Esophagus muscularis mucosa (tissue), 3 donors: ENCODE results near the gene GSTM5.

ENCODE experiments used
- CTCF ChIP-seq, 3 experiments: fragments of 200-600 bp in 2 of 3; fragments of 450-650 bp in 1 of 3; sonication (generic) in 2 of 3; IDR thresholded peaks; one replicate each; pipeline ENCODE4 v1.5.1; 2017 to 2019; ENCODE audit warnings: antibody characterized with exemption in 3 of 3, mild to moderate bottlenecking in 2 of 3, moderate library complexity in 1 of 3
- POLR2A ChIP-seq: fragments of 450-650 bp; IDR thresholded peaks from one replicate; pipeline ENCODE4 v1.6.1; 2017; ENCODE audit warnings: antibody characterized with exemption, moderate library complexity, mild to moderate bottlenecking, low read depth

DNA sequence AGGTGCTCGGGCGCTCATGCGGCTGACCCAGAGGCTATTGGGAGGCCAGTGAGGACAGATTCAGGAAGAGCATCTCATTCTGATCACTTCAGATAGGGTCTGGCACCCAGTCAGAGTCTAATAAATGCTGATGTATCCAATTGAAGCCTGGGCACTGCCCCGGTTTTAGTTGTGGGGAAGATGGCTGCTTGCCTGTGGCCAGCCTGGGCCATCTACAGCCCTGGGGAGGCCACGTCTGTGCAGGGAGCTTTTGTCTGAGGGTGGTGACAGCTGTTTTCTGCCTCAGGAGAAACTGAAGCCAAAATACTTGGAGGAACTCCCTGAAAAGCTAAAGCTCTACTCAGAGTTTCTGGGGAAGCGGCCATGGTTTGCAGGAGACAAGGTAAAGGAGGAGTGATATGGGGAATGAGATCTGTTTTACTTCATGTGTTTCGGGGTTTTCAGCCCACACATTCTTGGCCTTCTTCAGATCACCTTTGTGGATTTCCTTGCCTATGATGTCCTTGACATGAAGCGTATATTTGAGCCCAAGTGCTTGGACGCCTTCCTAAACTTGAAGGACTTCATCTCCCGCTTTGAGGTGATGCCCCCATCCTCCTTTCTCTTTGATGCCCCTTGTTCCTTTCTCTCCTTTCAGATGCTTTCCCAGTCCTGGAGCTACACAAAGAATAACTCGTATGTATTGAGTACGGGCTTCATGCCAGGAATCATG, 2.8 kb downstream of the GSTM5 start:
- TF ChIP-seq CTCF (IDR thresholded peaks at IDR 0.05) (no peak), POLR2A (no peak)
